Measurements from ENCODE around the gene GZMM. TPM values are rescaled to one million over a fixed set of nuclear protein-coding genes. Genes with fewer than 3 reads are reported as not detected.

GZMM gene
- total and polyA plus RNA-seq, 2 of the 13 experiments (the other 11 are each of a cell fraction or from before 2014, with no cell fraction given): 0.07 TPM; not detected in 1

DNA sequence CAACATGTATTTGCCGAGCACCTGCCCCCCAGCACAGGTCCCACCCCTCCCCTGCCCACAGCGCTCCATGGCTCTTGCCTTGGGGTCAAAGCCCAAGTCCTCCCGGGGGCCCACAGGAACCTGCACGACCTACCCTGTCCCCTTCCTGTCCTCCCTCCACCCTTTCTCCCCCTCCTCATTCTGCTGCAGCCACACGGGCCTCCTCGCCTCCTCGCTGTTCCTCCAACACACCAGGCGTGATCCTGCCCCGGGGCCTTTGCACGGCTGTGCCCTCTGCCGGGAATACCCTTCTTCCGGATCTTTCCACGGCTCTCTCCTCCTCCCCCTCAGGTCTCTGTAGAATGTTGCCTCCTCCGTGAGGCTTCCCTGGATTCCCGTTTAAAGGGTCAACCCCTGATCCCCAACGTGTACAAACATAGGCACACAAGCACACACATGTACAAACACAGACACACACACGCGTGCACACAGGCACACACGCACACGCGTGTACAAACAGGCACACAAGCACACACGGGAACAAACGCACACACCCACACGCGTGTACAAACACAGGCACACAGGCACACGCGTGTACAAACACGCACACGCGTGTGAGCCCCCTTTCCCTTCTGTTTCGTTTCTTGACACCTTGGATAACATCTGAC lies 44.8 kb upstream of the GZMM start (continued):
- TF ChIP-seq, protein P1, sequence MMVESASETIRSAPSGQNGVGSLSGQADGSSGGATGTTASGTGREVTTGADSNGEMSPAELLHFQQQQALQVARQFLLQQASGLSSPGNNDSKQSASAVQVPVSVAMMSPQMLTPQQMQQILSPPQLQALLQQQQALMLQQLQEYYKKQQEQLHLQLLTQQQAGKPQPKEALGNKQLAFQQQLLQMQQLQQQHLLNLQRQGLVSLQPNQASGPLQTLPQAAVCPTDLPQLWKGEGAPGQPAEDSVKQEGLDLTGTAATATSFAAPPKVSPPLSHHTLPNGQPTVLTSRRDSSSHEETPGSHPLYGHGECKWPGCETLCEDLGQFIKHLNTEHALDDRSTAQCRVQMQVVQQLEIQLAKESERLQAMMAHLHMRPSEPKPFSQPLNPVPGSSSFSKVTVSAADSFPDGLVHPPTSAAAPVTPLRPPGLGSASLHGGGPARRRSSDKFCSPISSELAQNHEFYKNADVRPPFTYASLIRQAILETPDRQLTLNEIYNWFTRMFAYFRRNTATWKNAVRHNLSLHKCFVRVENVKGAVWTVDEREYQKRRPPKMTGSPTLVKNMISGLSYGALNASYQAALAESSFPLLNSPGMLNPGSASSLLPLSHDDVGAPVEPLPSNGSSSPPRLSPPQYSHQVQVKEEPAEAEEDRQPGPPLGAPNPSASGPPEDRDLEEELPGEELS (CRISPR knock-in tag; IDR thresholded peaks at IDR 0.05): no peak
- no peak for TF ChIP-seq NFRKB (IDR thresholded peaks at IDR 0.05)
- TF ChIP-seq ZNF703 (CRISPR knock-in tag; IDR thresholded peaks at IDR 0.05; ENCODE audit: borderline replicate concordance): no peak
- TF ChIP-seq, protein P2, sequence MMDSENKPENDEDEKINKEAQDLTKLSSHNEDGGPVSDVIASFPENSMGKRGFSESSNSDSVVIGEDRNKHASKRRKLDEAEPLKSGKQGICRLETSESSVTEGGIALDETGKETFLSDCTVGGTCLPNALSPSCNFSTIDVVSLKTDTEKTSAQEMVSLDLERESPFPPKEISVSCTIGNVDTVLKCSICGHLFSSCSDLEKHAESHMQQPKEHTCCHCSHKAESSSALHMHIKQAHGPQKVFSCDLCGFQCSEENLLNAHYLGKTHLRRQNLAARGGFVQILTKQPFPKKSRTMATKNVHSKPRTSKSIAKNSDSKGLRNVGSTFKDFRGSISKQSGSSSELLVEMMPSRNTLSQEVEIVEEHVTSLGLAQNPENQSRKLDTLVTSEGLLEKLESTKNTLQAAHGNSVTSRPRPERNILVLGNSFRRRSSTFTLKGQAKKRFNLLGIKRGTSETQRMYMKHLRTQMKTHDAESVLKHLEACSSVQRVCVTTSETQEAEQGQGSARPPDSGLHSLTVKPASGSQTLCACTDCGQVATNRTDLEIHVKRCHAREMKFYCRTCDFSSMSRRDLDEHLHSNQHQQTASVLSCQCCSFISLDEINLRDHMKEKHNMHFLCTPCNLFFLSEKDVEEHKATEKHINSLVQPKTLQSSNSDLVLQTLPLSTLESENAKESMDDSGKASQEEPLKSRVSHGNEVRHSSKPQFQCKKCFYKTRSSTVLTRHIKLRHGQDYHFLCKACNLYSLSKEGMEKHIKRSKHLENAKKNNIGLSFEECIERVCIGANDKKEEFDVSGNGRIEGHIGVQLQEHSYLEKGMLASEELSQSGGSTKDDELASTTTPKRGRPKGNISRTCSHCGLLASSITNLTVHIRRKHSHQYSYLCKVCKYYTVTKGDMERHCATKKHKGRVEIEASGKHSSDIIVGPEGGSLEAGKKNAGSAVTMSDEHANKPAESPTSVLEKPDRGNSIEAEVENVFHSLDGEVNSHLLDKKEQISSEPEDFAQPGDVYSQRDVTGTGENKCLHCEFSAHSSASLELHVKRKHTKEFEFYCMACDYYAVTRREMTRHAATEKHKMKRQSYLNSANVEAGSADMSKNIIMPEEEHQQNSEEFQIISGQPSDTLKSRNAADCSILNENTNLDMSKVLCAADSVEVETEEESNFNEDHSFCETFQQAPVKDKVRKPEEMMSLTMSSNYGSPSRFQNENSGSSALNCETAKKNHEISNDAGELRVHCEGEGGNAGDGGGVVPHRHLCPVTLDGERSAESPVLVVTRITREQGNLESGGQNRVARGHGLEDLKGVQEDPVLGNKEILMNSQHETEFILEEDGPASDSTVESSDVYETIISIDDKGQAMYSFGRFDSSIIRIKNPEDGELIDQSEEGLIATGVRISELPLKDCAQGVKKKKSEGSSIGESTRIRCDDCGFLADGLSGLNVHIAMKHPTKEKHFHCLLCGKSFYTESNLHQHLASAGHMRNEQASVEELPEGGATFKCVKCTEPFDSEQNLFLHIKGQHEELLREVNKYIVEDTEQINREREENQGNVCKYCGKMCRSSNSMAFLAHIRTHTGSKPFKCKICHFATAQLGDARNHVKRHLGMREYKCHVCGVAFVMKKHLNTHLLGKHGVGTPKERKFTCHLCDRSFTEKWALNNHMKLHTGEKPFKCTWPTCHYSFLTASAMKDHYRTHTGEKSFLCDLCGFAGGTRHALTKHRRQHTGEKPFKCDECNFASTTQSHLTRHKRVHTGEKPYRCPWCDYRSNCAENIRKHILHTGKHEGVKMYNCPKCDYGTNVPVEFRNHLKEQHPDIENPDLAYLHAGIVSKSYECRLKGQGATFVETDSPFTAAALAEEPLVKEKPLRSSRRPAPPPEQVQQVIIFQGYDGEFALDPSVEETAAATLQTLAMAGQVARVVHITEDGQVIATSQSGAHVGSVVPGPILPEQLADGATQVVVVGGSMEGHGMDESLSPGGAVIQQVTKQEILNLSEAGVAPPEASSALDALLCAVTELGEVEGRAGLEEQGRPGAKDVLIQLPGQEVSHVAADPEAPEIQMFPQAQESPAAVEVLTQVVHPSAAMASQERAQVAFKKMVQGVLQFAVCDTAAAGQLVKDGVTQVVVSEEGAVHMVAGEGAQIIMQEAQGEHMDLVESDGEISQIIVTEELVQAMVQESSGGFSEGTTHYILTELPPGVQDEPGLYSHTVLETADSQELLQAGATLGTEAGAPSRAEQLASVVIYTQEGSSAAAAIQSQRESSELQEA (CRISPR knock-in tag; IDR thresholded peaks at IDR 0.05; ENCODE audit: not compliant biosample characterization): no peak
- 0 out of 2 replicates have a peak, but pooled peaks have one; percentile 31 for TF ChIP-seq ZNF761 (CRISPR knock-in tag; conservative IDR thresholded peaks at IDR 0.05)
- 0 out of 2 replicates have a peak, but pooled peaks have one; percentile 30 for TF ChIP-seq ZMYM4 (CRISPR knock-in tag; IDR thresholded peaks at IDR 0.05)
- TF ChIP-seq, protein P3, sequence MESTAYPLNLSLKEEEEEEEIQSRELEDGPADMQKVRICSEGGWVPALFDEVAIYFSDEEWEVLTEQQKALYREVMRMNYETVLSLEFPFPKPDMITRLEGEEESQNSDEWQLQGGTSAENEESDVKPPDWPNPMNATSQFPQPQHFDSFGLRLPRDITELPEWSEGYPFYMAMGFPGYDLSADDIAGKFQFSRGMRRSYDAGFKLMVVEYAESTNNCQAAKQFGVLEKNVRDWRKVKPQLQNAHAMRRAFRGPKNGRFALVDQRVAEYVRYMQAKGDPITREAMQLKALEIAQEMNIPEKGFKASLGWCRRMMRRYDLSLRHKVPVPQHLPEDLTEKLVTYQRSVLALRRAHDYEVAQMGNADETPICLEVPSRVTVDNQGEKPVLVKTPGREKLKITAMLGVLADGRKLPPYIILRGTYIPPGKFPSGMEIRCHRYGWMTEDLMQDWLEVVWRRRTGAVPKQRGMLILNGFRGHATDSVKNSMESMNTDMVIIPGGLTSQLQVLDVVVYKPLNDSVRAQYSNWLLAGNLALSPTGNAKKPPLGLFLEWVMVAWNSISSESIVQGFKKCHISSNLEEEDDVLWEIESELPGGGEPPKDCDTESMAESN (CRISPR knock-in tag; conservative IDR thresholded peaks at IDR 0.05): no peak
- no peak for TF ChIP-seq ZNF354B (CRISPR knock-in tag; IDR thresholded peaks at IDR 0.05)
- no peak for TF ChIP-seq ZNF24 (IDR thresholded peaks at IDR 0.05)
- no peak for TF ChIP-seq ZNF264 (CRISPR knock-in tag; IDR thresholded peaks at IDR 0.05)
- TF ChIP-seq, protein P4, sequence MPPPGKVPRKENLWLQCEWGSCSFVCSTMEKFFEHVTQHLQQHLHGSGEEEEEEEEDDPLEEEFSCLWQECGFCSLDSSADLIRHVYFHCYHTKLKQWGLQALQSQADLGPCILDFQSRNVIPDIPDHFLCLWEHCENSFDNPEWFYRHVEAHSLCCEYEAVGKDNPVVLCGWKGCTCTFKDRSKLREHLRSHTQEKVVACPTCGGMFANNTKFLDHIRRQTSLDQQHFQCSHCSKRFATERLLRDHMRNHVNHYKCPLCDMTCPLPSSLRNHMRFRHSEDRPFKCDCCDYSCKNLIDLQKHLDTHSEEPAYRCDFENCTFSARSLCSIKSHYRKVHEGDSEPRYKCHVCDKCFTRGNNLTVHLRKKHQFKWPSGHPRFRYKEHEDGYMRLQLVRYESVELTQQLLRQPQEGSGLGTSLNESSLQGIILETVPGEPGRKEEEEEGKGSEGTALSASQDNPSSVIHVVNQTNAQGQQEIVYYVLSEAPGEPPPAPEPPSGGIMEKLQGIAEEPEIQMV (CRISPR knock-in tag; IDR thresholded peaks at IDR 0.05; ENCODE audit: low read depth): 0 out of 2 replicates have a peak, but pooled peaks have one; percentile 12
- TF ChIP-seq, protein P5, sequence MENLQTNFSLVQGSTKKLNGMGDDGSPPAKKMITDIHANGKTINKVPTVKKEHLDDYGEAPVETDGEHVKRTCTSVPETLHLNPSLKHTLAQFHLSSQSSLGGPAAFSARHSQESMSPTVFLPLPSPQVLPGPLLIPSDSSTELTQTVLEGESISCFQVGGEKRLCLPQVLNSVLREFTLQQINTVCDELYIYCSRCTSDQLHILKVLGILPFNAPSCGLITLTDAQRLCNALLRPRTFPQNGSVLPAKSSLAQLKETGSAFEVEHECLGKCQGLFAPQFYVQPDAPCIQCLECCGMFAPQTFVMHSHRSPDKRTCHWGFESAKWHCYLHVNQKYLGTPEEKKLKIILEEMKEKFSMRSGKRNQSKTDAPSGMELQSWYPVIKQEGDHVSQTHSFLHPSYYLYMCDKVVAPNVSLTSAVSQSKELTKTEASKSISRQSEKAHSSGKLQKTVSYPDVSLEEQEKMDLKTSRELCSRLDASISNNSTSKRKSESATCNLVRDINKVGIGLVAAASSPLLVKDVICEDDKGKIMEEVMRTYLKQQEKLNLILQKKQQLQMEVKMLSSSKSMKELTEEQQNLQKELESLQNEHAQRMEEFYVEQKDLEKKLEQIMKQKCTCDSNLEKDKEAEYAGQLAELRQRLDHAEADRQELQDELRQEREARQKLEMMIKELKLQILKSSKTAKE (CRISPR knock-in tag; IDR thresholded peaks at IDR 0.05; ENCODE audit: borderline replicate concordance): peak; percentile 41; the same call in 1 of the 2 replicates
- peak; percentile 86 for TF ChIP-seq KDM1A (CRISPR knock-in tag; IDR thresholded peaks at IDR 0.05)

Measured in HepG2 (cell line).